AG10803 (cell line): ENCODE measurements around the gene SNAPC2.
"Not testable (repeated sequence)": the region's sequence is repeated elsewhere in the genome, so short reads cannot be mapped to it uniquely, and the experiment has no call there.

Experiments
- DNase-seq: peaks from one replicate; pipeline ENCODE4 v3.0.0; 2010; ENCODE audit warnings: low read depth
- H3K4me3 ChIP-seq: 2 replicates; pipeline ENCODE4 v1.5.1; 2011; ENCODE audit warnings: mild to moderate bottlenecking, low read length, control low read depth
- TF ChIP-seq, protein P1 (sequence below): conservative IDR thresholded peaks from 2 replicates; pipeline ENCODE4 v1.5.1; 2011; ENCODE audit warnings: mild to moderate bottlenecking, low read length, control low read depth, inconsistent platforms

Gene SNAPC2

GRCh38 chr19:7943444-7944176, 23.5 kb downstream of the SNAPC2 start, which contains the start of gene TIMM44:
Gene TIMM44 (minus strand): TSS chr19:7943666. CDS start chr19:7943651, 15 bp downstream.
- TF ChIP-seq, protein P1, sequence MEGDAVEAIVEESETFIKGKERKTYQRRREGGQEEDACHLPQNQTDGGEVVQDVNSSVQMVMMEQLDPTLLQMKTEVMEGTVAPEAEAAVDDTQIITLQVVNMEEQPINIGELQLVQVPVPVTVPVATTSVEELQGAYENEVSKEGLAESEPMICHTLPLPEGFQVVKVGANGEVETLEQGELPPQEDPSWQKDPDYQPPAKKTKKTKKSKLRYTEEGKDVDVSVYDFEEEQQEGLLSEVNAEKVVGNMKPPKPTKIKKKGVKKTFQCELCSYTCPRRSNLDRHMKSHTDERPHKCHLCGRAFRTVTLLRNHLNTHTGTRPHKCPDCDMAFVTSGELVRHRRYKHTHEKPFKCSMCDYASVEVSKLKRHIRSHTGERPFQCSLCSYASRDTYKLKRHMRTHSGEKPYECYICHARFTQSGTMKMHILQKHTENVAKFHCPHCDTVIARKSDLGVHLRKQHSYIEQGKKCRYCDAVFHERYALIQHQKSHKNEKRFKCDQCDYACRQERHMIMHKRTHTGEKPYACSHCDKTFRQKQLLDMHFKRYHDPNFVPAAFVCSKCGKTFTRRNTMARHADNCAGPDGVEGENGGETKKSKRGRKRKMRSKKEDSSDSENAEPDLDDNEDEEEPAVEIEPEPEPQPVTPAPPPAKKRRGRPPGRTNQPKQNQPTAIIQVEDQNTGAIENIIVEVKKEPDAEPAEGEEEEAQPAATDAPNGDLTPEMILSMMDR: no peak
- peak; percentile 99 for DNase-seq
- H3K4me3 ChIP-seq: peak within 1 kb of the TSS; percentile 92

- H3K4me3 ChIP-seq: peak overlapping the region; percentile 78
- DNase-seq: peak; percentile 92
- TF ChIP-seq, protein P1: peak; percentile 81
Measured at GRCh38 chr19:7944177-7944761, 24.1 kb downstream of the SNAPC2 start.

GRCh38 chr19:7947939-7948338, 27.8 kb downstream of the SNAPC2 start:
- H3K4me3 ChIP-seq: no peak overlapping the region
- TF ChIP-seq, protein P1: no peak
- DNase-seq: no peak

DNA sequence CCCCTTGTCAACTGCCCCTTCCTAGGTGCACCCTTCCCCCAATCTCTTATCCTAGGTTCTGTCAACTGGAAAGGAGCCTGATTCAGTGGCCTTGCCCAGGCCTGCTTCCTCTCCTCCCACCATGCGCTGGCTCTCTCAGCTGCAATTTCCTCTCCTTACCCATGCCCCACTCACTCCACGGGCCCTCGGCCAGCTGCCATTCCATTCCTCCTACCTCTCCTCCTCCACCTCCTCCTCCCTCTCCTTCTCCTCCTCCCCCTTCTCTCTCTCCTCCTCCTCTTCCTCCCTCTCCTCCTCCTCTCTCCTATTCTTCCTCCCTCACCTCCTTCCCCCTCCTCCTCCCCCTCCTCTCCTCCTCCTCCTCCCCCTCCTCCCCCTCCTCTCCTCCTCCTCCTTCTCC, 32.9 kb downstream of the SNAPC2 start:
- DNase-seq: peak; percentile 50
- TF ChIP-seq, protein P1: no peak

DNA sequence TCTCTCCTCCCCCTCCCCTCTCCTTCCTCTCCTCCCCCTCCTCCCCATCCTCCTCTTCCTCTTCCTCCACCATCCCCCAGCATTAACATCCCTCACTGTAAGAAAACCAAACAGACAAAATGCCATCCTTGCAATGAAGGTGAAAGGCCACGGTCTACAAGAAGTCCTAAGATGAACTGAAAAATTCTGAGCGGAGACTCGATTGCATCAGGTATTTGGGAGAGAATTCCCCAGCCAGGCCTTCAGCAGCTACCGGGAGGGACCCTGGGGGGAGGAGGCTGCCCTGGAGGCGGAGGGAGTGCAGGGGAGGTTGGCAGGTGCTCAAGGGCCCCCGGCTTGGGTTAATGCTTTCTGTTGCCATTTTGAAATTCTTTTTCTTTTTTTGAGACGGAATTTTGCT, 33.4 kb downstream of the SNAPC2 start:
- TF ChIP-seq, protein P1: no peak
- H3K4me3 ChIP-seq: no peak overlapping the region
- DNase-seq: no peak

More for the DNA sequence above, 32.9 kb downstream of the SNAPC2 start:
- no peak overlapping the region for H3K4me3 ChIP-seq

DNA sequence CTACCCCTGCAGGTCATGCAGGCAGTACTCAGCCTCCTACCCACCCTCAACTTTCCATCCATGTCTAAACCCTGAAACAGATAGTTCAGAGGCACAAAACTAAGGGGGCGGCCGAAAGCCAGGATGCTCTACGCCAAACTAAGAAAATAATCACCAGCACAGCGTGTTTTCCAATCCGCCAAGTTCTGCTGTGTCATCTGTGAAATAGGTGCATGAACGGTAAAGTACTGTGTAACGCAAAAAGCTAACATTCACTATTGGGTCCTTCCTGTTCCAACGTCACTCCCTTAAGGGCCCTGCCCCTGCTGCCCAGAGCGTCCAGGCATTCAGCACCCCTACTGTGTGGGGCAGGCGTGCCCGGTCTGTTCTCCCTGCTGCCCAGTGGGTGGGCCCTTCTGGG, 35.6 kb downstream of the SNAPC2 start:
- TF ChIP-seq, protein P1: no peak
- H3K4me3 ChIP-seq: no peak overlapping the region
- no peak for DNase-seq

- no peak overlapping the region for H3K4me3 ChIP-seq
- TF ChIP-seq, protein P1: no peak
- DNase-seq: no peak
Measured at GRCh38 chr19:7959211-7959610, 39.1 kb downstream of the SNAPC2 start.

GRCh38 chr19:7961082-7961481, 40.9 kb downstream of the SNAPC2 start:
- not testable (repeated sequence) for DNase-seq, H3K4me3 ChIP-seq
